Ammon's horn (tissue), 1 donor: ENCODE measurements around the gene AFF3.

Experiments
- DNase-seq: peaks from one replicate; pipeline ENCODE4 v3.0.0-alpha.2; 2016; ENCODE audit warnings: low spot score

AFF3 gene

DNA sequence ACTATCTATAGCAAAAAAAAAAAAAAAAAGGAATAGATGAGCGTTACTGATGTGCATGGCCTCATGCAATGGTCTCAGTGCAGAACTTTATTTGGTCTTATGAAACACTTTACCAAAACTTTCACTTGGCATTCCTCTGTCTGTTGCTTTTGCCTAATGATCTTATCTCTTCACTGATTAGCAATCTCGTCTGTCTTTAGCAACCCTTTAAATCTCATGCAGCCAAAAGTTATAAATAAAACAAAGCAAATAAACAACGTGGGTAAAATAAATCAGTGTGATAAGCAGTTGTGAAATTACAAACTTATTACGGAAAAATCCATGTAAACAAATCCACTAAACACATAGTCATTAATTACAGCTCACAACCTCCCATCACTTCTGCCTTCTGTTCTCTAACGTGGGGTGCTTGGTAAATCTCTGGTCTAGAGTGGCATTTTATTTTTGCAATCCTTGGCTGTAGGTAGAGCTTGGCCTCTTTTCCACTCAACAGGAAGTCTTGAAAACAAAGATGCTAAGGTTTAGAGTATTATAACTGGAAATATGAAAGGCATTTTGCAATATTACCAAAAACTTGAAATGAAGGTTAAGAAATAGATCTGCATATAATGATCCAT lies 288.0 kb downstream of the AFF3 start:
- DNase-seq = no peak

DNA sequence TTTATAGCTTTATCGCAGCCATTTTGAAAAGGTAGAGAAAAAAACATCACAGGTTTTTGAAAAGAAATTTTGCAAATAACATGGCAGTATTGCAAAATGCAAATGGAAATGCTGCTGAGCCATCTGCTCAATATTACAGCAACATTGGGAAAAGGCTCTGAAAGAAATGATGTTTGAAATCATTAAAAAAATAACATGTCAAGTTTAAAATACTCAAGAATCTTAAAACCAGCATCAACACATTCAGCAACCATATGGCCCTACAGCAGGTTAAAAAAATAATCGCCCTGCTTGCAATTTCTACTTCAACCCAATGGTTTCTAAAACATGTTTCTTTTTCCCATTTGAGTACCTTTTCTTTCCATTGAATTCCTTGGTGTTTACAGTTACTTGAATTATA lies 289.4 kb downstream of the AFF3 start:
- no peak for DNase-seq

DNA sequence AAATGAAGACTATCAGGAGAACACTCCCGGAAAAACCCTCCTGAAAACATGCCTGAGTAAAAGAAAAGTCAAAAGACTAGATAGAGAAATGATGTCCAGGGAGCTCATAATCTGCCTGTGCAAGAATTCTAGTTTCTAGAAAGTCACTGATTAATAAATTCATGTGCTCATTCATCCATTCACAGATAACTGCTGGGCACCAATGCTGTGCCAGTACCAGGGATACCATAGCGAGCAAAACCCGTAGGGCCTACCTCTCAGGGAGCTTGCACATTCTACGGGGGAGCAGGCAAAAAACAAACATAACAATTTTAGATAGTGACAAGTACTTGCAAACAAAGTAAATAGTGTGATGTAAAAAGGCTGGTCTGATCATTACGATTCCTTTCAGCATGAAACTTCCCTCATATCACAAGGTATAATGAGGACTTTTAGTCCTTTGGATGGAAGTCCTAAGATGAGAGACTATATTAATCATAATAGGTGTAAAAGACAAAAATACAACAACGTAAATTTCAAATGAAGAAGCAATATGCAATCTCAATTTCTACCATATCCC lies 289.9 kb downstream of the AFF3 start:
- DNase-seq = peak; percentile 17

DNA sequence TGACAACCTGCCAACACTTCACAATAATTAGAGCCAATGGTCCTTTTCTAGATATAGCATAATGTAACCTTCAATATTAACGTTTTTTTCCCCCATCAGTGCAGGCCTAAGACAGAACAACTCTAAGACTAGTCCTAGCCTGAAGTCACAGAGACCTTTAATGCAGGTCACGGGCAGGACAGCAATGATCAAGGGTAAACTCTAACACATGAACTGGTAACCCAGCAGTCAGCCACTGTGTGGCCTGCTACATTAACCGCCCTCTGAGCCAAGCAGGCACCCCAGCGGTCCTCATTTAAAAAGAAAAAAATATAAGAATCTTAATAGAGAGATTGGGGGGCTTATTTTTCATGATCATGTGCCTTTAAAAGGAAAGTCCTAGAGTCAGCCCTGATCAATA lies 290.6 kb downstream of the AFF3 start:
- no peak for DNase-seq

DNA sequence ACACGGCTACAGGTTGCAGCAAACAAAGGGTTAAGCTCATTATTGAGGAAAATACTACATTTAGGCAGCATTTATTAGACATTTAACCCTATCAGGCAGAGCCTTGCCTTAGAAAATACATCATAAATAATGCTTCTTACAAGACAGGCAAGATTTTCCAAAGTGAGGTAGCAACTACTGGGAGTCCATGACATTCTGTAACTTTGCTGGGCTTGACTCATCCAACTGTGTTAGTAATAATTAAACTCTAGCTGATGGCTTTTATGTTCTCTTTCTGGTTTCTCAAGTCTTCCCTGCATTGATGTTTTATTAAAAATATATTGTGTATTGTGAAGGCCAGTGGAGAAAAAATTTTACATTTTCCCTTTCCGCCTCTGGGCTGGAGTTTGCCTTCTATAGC lies 291.3 kb downstream of the AFF3 start:
- DNase-seq = no peak

DNA sequence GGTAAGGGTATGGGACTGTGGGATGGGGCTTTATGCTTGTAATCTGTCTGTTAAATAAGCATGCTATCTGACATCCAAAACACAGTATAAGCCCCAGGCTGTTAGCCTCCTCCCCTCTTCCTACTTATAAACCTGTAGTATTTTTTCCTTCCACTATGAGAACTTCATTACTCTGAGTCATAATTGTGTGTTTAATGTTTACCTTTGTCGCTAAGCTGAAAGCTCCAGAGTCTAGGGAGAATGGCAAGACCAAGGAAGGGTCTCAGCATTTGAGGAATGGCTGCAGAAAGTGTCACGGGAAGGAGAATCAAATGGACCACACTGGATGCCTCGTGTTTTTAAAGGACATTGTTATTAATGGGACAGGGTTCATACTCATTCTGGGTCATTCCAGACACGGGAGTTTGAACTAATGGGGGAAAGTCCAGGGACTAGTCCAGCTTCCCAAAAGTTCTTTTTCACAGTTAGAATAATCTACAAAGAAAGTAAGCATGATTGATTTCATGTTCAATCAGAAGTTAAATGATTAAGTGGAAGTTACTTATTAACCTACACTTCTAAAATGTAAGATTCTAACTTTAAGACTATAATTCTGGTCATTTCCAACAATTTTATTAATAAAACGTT lies 292.2 kb downstream of the AFF3 start:
- DNase-seq = no peak

DNA sequence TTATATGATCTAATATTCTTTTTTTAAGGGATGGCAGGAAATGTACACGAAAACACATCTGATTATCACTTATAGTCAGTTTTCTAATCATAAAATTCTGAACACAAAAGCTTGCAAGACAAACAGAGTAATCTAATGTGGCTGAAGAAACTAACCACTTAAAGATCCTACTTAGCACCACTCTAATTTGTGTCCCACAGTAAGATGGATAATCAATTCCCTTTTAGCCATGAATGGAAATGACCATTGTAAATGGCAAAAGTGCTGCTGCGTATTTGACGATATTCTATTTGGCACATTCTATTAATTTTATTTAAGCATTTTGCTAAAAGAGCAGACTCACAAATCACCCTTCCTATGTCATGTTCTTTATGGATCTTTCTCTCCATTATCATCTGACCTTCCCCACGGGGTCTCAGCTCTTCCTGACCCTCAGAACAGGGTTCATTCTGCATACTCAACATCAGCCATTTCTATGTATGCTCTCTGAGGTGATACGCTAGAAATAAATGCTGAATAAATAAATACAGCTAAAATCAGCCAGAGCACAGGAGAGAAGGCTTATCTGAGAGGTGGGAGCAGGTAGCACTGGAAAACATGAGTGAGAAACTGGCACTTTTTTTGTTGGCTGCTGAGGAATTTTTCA lies 295.8 kb downstream of the AFF3 start:
- no peak for DNase-seq

DNA sequence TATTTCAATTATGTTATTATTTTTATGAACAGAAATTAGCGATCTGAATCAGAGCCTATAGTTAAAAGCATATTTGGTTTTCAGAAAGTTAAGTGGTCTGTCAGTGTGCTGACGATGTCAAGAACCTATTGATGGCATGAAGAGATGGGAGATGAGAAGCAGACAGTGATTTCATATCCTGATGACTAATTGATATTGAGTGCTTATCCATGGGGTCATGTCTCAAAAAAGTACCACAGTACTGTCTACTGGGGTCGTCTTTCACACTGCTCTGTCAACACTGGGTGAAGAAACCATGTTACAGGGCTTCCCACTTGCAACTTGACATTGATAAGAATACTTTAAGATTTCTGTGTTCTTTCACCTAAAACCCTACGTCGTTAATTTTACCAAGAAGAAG lies 297.1 kb downstream of the AFF3 start:
- no peak for DNase-seq

DNA sequence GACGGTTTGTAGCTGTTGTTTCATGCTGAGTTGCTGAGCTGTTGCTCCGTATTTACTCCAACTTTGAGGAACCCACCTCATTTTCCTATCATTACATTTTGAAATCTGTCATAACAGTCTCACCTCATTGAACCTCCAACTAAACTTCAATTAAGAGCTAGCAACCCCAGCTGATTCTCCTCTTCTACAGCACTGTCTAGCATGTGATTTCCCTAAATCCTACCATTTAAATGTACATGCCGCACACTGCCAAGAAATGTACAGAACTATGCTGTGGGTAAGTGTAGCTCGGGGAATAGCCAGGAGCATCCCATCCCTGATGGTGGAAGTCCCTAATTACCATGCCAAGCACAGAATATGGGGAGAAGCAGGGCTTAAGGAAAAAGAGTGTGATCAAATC lies 299.9 kb downstream of the AFF3 start:
- DNase-seq = no peak

DNA sequence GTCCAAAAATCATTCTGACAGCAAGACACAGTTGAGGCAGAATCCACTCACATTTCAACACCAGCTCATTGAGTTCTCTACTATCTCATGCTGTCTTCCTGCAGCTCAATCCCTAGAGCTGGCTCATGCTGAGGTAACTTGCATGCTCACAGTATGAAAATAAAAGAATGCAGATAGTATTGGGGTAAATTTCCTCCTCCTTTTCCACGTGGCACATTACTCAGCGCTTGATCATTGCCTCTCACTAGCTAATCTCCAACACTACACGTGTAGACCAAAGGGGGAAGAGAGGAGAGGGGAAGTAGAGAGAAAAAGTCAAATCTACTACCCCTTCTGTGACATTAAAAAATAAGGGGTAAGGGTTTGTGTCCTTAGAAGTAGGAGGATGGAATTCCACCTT lies 300.6 kb downstream of the AFF3 start:
- no peak for DNase-seq

DNA sequence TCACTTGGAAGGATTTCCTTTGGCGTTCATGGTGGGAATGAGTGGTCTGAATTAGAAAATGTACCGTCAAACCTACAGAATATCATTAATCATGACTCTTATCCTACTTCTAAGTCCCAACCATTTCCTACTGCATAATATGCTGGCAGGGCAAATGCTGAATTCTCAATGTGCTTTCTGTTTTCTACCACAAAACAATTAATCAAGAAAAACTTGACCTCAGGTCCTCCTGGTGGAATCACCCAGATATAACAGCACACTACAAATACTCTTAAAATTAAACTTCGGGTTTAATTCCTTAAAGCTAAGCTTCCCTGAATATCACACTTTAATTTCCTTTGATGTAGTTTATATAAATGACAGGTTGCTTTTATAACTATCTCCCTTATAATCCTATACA lies 301.6 kb downstream of the AFF3 start:
- no peak for DNase-seq

DNA sequence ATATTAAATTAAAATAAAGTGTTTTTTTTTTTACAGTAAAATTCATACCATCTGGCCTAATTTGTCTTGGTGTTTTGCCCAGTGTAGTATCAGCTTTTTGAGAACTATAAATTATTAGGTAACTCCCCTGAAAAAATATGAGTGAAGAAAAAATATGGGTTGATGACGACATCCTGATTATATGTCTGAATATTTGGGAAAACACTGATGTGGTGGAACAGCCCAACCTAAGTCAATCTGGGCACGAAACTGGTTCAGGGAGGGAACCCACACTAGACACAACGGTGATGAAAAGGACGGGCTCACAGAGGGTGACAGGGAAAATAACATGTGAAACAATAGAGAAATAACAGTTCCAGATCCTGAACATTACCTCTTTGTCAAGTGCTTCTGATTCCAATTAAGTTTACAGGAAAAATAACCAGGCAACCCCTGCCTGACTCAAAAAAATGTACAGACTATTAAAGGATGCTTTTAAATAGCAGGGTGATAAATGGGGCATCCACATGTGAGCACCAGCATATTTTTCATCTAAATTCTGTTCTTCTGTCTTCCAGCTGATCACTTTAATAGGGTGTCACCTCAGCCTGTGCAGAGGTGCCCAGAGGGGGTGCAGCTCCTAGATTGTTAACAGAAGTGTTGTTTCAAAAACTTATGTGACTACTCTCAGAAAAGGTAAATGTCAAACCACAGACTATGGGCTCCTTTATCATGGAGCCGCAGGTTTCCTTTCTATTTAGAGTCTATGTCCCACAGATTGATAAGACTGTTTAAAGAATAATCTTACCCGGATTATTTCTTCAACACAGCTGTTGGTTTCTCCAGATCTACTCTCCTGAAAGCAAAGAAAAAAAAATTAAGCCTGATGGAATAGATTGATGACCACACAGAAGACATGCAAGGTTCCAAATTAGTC lies 305.4 kb downstream of the AFF3 start:
- no peak for DNase-seq

DNA sequence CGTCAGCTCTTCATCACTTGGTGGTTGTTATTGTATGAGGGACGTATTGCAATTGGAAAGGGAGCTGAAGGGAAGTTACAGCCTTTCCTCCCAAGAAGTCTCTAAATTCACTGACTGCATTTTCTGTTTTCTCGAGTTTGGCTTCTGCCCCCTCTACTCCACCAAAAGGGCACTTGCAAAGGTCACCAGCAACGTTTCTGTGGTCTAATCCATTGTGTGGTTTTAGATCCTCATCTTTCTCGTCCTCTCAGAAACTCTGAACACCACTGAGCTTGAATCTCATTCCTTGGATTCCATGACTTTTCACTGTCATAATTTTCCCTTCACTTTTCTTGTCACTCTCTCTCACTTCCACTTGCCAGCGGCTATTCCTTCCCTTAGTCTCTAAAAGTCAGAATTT lies 308.0 kb downstream of the AFF3 start:
- DNase-seq = no peak

DNA sequence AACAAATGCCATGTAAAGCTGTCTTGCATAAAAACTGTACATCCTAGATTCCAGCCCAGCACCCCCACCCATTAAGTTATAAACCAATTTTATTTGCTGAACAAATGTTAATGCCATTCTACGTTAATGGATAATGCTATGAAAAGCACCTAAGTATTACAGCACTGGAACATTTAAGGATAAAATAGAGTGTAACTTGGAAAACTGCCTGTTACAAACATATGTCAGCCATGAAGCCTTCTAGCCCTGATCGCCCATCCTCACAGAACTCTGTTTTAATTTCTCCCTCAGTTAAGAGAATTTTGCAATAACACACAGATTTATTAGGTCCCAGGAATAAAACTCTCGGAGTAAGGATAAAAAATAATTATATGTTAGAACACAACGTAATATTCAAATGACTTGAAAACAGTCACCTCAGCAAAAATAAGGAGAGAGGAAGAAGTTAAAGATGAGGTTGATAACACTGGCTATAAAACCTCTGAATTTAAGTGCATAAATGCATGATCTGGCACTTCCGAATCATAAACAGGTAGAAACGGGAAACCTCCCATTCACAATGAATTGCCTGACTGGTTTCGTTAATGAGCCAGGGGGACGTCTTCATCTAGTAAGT lies 308.7 kb downstream of the AFF3 start:
- DNase-seq = no peak

DNA sequence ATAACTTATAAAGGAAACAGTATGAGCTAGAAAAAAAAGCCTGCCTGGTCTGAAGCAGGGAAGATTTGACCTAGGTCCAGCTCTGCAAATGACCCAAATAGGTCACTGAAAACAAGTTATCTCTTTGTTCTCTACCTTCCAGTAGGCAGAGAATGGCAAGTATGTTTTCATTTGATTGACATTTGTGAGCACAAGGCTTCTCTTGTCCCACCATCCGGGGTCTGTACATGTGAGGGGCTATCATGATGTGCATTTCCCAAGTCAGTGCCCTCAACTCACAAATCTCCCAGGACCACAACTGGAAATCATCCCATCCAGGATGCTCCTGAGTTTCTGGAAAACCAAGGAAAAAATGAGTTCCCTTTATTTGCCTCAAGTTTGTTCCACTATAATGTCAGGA lies 309.5 kb downstream of the AFF3 start:
- DNase-seq = no peak

DNA sequence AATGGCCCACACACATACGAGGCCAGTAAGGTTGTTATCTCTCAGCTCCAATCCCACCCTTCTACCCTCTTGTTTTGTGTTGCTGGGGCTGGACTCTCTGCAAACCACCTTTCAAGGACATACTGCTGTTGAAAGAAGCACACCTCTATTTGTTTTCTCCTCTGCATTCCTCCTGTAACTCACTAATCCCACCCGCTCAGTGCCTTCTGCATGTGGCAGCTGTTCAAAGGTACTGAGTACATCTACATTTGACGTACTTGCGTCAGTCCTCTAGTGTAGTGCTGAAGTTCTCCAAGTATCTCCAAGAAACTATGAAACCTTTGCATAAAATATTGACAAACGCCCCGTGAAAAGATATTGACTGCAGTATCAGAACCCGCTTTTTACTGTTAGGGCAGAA lies 310.6 kb downstream of the AFF3 start:
- no peak for DNase-seq

DNA sequence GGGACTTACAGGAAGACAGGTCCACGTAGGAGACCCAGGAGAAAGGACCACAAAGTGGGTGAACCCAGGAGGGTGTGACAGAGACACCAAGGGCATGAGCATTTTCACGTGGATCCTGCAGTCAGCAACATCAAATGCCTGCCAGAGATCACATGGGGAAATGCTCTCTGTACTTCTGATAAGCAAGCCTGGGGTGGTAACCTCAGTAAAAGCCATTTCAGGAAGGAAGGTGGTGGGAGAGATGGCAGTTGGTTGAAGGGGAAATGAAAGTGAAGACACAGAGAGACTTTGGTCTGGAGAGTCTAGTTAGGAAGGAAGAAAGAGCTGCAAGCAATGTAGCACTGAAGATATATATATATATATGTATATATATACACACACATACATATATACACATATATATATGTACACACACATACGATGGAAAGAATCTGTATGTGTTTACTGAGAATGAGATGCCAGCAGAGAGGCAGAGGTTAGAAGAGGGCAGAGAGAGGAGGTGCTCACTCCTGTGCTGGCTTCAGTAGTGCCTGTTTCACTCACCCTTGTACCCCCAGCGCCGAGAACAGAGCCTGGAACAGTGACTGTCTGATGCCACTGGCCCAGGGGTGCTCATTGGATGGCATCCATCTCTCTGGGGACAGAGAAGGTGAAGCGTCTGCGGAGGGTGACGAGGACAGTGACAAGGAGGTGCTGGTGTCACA lies 314.9 kb downstream of the AFF3 start:
- peak; percentile 62 for DNase-seq

DNA sequence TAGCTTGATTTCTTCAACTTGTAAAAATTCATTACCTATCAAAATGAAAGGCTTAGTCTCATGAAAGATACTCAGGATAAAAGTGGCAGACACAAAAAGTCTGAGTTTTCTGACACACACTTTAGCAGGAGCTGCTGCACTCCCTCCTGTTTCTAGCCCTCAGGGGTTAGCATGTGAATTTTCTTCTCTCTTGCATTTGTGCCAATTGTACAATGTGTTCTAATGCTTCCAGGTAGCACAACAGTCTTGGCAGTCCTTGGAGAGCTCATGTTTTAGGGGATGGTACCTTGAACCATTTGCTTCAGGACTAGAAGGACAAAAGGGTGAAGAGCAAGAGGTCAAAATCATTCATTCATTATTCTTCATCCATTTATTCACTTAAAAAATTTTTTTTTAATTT lies 316.8 kb downstream of the AFF3 start:
- no peak for DNase-seq

DNA sequence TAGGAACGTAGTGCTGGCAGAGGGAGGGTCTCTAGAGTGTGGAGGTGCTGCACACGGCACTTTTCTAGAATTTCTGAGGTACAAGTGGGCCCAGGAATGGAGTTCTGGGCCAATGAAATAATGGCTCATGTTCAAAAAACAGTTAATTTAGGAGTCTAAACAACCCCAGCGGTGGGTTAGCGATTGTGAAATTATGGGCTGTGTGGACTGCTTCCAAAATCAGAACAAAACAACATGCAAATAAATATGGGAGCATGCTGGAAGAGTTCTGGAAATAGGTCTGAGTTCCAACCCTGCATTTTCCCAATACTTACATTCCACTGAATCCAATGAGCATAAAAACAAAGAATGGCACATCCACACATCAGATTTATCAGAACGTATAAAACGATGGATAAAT lies 317.6 kb downstream of the AFF3 start:
- no peak for DNase-seq

DNA sequence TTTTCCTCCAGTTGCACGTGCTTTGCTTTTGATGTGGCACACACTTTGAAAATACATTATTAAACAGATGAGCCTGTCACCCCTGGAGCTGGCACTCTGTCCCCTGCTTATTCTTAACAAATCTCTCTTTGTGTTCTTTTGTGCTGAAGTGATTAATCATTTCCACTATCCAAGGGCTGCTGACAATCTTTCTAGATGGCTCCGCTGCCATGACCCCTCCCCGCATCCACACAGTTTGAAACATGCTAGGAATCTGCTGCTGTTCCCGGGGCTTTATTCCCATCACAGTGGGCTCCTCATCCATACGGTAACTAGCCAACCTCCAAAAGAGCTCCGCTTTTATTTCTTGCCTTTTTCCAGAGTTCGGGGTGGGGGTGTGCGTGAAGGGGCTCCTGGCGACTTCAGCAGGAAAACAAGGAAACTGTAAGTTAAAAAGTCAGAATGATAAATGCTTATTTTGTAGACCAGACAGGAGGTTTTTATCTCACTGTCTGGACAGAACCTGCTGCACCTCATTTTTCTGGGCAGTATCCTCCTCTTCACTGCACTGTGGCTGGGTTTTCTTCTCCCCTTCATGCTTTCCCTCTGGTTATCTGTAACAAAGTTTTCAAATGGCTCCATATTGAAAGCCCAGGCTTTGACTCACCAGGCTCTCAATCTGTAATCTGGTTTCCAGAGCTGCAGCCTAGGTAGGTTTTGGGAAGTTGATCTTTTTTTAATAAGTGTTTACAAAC lies 319.7 kb downstream of the AFF3 start:
- DNase-seq = no peak

DNA sequence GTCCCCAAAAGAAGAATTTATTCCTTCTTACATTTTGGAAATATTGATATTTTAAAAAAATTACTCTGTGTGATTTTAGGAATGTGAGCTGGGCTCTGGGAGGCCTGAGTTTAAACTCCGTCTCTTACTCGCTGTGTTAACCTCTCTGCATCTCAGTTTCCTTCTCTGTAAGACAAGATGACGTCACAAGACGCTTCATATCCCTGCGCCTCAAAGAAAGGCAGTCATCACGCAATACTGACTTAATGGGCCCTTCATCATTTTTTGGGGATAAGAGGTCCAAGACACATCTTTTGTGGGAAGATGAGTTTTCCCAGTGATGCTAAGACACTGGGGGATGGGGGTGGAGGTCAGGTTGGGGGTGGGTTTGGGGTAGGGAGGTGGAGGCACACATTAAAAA lies 320.4 kb downstream of the AFF3 start:
- no peak for DNase-seq
